C4-2B (cell line): Measurements from ENCODE around the gene KLRD1.
A peak's percentile ranks its signal among the peaks of the same experiment; 100 is the strongest.
"Not testable (repeated sequence)": the region's sequence is repeated elsewhere in the genome, so short reads cannot be mapped to it uniquely, and the experiment has no call there.

Experiments
- H3K27ac ChIP-seq: fragments of 450-650 bp; 2 replicates; pipeline ENCODE4 v1.5.1; 2017
- ZFX ChIP-seq: fragments of 450-650 bp; IDR thresholded peaks from 2 replicates; pipeline ENCODE4 v1.6.1; 2017
- TF ChIP-seq, protein P1 (sequence below): fragments of 450-650 bp; conservative IDR thresholded peaks from 2 replicates; pipeline ENCODE4 v1.5.1; 2017; ENCODE audit warnings: mild to moderate bottlenecking

Gene KLRD1

DNA sequence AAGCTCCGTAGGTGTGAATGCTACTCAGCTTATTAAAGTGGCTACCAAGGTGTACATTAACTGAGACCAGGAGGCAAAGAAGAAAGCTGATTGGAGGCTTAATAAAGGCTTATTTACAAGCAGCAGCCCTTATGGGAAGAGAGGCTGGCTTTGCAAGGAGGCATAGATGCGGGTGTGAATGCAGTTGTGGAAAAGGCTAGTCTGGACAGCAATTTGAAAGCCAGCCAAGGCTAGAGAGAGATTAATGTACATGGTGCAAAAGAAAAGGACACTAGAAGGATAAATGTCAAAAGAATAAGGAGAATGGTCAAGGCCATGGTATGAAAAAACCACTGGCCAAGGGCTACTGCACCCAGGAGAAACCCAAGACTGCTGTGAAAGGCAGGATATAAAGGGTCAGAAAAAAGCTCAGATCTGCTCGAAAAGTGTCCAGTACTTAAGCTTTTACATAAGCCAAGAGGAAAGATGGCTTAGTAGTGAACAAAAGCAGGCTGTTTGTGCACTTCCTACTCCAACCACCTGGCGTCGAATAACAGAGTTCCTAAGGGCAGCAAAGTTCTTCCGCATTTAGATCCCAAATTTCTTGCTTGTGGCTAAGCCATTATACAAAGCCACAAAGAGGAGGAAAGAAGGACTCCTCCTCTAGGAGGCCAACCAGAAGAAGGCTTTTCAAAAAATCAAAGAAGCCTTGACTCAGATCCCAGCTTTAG is 58.2 kb downstream of the KLRD1 start:
- no peak for TF ChIP-seq ZFX
- TF ChIP-seq, protein P1, sequence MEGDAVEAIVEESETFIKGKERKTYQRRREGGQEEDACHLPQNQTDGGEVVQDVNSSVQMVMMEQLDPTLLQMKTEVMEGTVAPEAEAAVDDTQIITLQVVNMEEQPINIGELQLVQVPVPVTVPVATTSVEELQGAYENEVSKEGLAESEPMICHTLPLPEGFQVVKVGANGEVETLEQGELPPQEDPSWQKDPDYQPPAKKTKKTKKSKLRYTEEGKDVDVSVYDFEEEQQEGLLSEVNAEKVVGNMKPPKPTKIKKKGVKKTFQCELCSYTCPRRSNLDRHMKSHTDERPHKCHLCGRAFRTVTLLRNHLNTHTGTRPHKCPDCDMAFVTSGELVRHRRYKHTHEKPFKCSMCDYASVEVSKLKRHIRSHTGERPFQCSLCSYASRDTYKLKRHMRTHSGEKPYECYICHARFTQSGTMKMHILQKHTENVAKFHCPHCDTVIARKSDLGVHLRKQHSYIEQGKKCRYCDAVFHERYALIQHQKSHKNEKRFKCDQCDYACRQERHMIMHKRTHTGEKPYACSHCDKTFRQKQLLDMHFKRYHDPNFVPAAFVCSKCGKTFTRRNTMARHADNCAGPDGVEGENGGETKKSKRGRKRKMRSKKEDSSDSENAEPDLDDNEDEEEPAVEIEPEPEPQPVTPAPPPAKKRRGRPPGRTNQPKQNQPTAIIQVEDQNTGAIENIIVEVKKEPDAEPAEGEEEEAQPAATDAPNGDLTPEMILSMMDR = peak; percentile 21

DNA sequence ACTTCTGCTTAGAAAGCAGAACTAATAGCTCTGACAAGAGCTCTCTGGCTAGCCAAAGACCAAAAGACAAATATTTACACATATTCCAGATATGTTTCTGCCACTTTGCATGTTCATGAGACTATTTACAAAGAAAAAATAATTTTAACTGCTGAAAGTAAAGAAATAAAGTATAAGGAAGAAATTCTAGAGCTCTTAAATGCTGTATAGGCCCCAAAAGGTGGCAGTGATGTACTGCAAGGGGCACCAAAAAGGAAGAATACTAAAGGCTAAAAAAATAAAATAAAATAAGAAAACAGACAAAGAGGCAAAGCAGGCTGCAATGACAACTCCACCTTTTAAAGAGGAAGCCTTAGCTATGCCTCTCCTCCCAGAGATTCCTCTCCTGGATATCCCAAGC is 59.2 kb downstream of the KLRD1 start:
- no peak for TF ChIP-seq ZFX
- TF ChIP-seq, protein P1 = peak; percentile 40
- no peak overlapping the region for H3K27ac ChIP-seq

More for the DNA sequence above, 58.2 kb downstream of the KLRD1 start:
- peak overlapping the region; percentile 84; the same call in 1 of the 2 replicates for H3K27ac ChIP-seq

DNA sequence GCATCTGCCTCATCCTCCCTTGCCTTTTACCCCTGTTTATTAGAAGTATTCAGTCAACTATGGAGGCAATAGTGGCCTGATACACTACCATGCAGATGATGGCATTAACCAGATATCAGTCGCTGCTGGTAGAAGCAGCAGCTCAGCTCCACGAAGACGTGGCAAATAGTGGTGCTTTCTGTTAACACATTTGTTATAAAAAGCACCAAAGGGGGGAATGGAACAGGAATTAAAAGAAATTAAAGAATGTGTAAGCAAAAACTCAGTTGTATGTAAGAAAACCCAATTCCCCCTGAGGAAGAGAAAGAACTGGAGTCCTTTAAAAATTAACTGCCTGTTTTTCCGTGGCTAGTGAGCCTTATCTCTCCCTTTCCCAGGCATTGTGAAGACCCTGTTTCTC is 60.0 kb downstream of the KLRD1 start:
- not testable (repeated sequence) for H3K27ac ChIP-seq

DNA sequence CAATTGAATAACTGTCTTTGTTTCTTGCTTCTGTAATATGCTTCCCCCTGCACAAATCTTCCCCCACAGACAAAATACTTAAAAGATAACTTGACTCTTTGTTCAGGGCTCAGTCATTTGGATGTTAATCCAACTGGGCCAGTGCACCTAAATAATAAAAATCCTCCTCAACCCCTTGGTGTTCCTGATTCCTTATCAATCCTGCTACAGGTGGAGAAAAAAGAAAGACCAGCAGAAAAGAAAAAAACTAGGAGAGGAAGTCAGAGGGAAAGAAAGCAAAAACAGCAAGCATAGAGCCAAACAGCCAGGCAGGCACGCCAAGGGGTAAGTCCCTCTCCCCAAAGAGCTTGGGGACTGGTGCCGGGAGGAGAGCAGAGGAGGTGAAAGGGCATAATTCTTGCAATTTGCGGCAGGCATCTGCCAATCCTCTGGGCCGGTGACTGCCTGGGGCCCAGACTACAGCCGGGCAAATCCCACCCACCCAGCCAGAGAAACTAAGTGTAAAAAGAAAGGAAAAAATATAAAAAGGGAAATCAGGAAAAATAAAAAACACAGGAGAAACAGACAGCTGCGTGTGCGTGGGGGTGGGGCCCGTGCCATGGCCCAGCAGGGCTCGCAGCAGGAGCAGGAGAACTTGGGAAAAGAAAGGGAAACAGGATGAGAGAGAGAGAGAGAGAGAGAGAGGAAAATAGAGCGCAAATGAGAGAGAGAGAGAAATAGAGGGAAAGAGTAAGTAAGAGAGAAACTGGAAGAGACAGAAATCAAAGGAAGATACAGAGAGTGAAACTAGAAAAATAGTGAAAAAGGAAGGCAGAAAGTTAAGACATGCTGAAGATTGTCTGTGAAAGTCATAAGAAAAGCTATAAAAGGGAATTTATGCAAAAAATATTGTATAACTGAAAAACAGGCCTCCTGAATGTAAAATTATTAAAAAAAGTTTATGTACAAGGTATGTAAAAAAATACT is 60.8 kb downstream of the KLRD1 start:
- TF ChIP-seq, protein P1 = no peak
- TF ChIP-seq ZFX = no peak
- no peak overlapping the region for H3K27ac ChIP-seq

DNA sequence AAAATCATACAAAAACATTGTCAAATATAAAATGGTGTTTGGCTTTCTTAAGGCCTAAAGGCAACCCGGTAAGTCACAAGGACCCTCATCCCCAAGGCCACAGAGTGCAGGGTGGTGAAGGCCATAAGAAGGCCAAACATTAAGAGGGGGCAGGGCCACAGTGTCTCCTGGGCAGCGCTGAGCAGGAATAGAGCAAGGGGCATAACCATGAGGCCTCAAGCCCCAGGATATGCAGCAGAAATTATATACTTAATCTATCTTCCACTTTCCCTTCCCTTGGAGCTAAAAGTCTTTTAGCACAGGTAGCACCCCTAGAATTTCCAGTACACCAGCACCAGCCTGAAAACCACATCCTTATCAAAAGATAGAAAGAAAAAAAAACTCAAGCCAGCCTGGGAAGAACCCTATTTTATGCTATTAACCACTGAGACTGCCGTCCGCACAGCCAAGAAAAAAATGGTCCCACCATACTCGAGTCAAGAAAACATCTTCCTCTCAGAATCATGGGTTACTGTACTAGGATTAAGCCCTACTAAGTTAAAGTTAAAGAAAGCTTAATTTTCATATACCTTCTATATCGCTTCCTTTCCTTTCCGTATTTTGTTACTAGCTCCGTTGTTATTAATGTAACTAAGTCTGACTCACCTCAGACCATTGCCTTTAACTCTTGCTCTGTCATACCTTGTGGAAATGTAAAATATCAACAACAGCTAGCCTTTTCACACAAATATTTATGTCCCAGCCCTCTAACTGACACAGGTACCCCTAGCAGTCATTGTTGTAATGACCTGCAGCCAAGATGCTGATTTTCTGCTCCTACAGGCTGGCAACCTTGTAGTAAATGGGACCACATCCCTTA is 62.1 kb downstream of the KLRD1 start:
- TF ChIP-seq, protein P1 = no peak
- no peak for TF ChIP-seq ZFX
- no peak overlapping the region for H3K27ac ChIP-seq

DNA sequence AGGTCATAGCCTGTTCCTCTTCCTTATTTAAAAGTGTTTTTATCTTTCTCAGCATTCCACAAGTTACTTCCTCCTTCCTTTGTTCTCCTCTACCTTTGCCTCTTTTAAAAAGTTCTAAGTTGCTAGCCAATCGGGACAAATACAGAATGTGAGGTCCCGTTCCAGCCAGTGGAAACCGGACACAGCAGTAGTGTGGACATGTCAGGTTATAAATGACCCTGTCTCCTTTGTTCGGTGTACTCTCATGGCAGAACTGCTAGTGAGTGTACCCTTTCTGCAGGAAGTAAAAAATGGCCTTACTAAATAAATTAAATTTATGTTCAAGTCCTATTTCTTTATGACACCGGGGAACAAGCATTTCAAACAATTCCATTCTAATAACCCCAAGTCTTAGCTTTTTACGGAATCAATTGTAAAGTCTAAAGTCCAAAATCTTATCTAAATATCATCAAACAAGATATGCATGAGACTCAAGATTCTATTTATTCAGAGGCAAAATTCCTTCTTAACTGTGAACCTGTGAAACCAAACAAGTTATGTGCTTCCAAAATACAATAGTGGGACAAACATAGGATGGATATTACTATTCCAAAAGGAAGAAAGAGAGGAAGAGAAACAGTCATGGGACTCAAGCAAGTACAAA is 64.3 kb downstream of the KLRD1 start:
- peak overlapping the region; percentile 65 for H3K27ac ChIP-seq

DNA sequence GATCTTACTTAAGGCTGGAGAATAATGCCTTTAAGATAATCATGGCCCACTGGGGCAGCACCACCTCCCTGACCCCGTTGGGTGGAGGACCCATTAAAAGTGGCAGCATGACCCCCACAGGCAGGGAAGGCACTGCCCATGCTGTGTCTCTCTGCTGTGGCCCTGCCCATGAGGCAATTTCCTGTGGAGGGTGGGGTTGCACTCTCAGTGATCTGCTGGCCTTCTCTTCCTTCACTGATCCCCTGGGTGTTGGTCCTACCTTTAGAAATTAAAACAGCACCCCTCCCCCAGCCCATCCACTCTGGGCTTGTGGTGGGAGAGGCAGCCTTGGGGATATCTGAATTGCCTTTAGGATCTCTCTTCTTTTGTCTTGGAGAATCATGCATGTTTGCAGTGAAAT is 64.9 kb downstream of the KLRD1 start:
- no peak for TF ChIP-seq ZFX
- TF ChIP-seq, protein P1 = no peak
- H3K27ac ChIP-seq = peak overlapping the region; percentile 65
